NCI-H1105 (cell line): ENCODE measurements around the gene CA5B.
"Not testable (repeated sequence)": the region's sequence is repeated elsewhere in the genome, so short reads cannot be mapped to it uniquely, and the experiment has no call there.

Experiments used
- DNase-seq: peaks from one replicate; lab custom pipeline; 2025; lab: John Stamatoyannopoulos, UW

Gene CA5B

GRCh38 chrX:15748841-15749240 lies 10.8 kb downstream of the CA5B start:
- no peak for DNase-seq

- DNase-seq, result no peak
Measured at GRCh38 chrX:15749642-15750610, 11.9 kb downstream of the CA5B start.

- DNase-seq, result no peak
Measured at GRCh38 chrX:15750611-15751154, 12.6 kb downstream of the CA5B start.

DNA sequence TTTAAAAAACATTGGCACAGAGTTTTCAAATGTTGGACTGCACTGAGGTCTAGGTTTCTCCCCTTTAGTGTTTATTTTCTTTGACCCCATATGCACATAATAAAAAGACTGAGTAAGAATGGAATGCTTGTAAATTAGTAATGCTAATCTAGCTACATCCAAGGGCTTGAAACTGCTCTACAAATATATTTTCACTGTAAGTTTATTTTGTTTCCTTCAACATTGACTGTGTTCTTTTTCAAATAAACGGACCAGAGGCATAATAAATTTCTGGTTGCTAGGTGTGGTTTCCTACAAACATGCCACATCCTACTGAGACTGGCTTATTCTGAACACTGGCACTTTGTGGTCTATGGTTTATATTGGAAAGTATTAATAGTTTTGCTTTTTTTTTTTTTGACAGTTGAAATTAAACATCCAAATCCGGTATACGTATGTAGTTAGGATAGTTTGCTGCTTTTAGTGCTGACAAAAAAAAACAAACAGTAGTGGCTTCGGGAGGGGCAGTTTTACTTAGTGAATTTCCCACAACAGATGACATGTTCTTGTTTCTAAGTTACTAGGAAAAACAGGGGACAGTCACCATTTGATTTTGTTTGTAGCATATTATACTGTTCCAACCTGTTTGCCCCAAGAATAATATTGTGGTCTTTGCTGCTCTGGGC lies 13.2 kb downstream of the CA5B start:
- no peak for DNase-seq

- DNase-seq, result no peak
Measured at GRCh38 chrX:15755091-15755490, 17.0 kb downstream of the CA5B start.

GRCh38 chrX:15758140-15758539 lies 20.1 kb downstream of the CA5B start:
- no peak for DNase-seq

GRCh38 chrX:15759886-15760285 lies 21.8 kb downstream of the CA5B start:
- not testable (repeated sequence) for DNase-seq

- DNase-seq, result no peak
Measured at GRCh38 chrX:15761564-15762191, 23.6 kb downstream of the CA5B start.

GRCh38 chrX:15769300-15769954 lies 31.4 kb downstream of the CA5B start:
- DNase-seq, result no peak

DNA sequence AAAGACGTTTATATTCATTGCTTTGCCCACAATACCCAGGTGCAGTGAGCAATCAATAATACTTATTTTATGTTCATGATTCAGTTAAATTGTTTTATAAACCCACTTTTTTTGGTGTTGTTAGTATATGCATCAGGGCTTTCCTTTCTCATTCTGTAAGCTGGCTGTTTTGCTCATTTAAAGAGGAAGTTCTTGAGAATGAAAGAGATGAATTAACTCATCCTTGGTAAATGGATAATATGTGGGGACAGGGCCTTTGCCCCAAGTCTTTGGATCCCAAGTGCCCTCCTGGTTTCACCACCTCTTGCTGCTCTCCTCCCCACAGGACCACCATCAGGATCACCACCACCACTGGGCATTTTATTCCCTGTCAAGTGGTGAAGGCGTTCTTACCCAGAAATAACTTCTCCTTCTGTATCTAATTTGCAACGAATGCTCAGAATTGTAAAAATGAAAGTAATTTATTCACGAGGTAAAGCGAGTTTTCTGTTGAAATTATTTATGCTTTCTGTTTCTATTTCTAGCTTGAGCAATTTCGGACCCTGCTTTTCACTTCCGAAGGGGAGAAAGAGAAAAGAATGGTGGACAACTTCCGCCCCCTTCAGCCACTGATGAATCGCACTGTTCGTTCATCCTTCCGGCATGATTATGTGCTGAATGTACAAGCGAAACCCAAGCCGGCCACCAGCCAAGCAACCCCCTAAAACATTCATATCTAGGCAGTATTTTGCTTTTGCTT lies 44.1 kb downstream of the CA5B start:
- DNase-seq, result no peak

- DNase-seq, result no peak
Measured at GRCh38 chrX:15785176-15785750, 47.2 kb downstream of the CA5B start.

GRCh38 chrX:15786915-15787314 lies 48.8 kb downstream of the CA5B start:
- DNase-seq, result no peak

DNA sequence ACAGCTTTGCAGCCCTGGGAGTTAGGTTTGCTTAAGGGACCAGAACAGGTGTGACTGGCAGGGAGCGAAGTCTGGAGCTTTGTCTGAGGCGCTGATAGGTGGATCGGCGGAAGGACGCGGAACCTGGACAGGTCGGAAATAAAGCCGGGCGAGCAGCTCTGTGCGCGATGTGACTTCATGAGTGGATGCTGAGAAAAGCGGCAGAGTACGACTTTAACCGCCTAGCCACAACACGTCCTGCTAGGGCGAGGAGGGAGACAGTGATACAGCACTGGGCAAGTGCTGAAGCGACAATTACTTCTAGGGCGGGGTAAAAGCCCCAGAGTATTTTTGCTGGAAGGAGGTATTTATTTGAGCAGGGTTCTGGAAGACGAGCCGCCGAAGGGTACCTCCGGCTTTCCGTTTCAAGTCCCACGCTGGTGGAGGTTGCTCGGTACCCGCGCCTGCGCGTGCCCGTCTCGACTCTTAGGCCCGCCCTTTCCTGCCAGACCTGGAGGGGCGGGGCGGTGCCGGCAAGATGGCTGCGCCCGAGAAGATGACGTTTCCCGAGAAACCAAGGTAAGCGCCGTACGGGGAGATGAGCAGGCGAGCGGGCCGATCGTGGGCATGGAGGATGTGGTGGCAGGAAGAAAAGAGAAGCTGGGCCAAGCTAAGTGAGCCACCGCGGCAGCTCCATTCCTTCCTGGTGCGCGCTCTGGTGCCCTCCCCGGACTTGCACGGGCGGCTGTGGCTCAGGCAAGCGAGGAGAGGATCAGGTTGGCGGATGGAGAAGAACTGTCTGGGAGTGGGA lies 52.1 kb downstream of the CA5B start, which contains the start of gene ZRSR2:
ZRSR2 (plus strand) TSS at position 506 of the 790 bp plus-strand sequence; CDS start at position 518, 12 bp downstream.
- DNase-seq, result peak; percentile 74

DNA sequence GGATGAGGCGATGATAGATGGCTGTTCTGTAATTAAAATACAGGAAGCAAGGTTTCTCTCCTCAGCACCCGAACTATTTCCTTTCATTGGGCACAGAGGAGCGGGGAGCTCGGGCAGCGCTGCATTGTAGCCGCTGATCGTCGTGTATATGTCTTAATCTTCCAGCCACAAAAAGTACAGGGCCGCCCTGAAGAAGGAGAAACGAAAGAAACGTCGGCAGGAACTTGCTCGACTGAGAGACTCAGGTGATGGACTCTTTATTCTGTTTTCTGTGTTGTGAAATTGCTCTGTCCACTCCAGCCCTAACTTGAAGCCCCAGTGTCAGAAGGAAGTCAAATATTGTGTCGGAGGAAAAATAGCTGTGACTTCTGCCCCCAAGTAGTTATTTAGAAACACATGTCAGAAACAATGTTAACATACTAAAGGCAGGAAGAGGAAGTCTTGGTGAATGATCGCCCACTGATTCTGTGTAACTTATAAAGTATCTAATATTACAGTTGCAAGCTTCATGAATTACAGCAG lies 52.8 kb downstream of the CA5B start:
- DNase-seq, result no peak

DNA sequence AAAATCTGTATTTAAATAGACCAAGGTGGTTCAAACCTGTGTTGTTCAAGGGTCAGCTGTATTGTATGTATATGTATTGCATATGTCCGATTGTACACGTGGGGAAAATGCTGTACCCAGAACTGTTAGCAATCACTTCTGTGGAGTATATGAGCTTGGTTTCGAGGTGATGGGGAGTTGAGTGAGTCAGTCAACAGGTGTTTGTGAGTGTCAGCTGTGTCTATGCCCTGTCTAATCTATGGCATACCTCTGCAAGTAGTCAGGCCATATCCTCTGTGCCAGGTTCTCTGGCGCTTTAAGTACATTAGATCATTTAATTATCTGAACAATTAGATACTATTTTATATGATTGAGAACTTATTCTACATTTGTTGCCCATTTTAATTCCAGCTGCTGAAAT lies 59.6 kb downstream of the CA5B start:
- DNase-seq, result no peak

GRCh38 chrX:15804563-15804962 lies 66.5 kb downstream of the CA5B start:
- DNase-seq, result peak; percentile 18

DNA sequence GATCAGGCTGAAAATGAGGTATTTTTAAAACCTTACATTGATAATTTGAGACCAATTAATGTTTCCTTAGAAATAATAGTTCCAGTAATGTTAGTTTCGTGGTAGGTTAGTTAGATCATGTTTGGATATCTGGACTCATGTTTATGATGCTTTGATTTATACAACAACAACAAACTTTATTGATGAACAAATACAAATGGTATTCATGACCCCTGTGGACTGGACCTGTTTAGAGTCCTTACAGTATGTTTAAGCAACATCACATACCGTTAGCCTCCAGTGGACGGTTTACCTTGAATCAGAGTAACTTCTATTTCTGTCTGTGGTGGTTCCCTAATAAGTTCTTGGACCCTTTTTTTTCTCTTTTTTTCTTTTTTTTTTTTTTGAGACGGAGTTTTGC lies 70.2 kb downstream of the CA5B start:
- DNase-seq, result no peak

DNA sequence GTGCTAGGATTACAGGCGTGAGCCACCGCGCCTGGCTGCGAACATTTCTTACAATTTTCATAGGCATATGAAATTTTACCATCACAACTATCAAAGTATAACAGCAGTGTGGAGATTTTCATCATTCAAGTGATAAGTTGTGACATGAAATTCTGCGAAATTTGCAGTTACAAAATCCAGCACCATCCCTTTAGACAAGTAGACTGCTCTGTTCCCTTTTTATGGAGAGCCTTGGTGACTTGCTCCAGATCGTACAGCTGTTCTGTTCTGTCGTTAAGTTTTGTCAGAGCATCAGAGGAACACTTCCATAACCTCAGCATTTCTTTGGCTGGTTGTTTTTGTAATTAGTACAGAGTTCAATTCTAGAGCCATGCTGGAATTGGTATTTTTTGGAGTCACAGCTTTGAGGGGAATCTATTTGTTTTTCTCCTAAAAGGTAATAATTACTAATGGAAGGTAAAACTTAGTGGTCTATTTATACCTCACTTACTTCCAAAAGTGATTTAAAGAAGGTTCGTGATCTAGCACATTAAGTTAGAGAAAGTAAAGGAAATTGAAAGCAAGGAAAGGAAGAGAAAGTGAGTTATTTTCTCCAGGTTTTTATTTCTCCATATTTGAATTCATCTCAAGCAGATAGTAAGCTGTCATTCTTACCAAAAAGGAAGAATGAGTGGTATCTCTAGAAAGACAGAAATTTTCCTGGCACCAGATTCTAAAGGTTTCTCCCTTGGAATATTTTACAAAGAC lies 74.3 kb downstream of the CA5B start:
- no peak for DNase-seq

DNA sequence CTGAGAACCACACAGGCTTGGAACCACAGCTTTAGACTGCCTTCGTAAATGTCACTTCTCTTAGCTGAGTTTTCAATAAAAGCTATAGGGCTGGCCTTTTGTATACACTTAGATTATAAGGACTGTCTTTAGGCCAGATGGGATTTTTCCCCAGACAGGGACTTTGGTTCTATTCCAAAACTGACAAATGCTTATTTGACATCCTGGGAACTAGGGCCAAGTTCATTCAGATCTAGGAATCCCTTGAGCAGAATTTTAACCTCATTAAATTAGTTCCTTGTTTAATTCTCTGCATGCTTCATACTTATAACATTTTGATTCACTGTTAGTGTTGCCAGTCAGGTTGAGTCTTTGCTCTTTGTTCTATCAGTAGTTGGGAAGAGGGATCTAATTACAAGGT lies 75.3 kb downstream of the CA5B start:
- no peak for DNase-seq
